GM21447 (cell line): ENCODE results near the gene PDE8B.
"Not testable (repeated sequence)": the region's sequence is repeated elsewhere in the genome, so short reads cannot be mapped to it uniquely, and the experiment has no call there.

ENCODE experiments used
- ATAC-seq: cut with Tn5 transposase; IDR thresholded peaks from one replicate; pipeline ENCODE4 v1.9.1; 2021; ENCODE audit not compliant: unreplicated experiment

The PDE8B gene

GRCh38 chr5:77430726-77431125 lies 220.2 kb downstream of the PDE8B start:
- no peak for ATAC-seq

DNA sequence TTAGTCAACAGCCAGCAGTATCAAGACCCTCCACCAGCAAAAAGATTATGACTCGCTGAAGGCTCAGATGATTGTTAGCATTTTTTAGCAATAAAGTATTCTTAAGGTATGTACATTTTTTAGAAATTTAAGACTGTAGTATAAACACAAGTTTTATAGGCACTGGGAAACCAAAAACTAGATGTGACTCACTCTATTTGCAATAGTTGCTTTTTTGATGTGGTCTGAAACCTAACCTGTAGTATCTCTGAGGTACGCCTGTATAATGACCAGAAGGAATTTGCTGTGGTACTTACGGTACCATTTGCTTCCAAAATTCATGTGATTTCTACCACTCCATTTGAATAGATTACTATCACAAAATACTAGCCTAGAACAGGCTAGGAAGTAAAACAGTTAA lies 220.8 kb downstream of the PDE8B start:
- no peak for ATAC-seq

- no peak for ATAC-seq
Measured at GRCh38 chr5:77431719-77432118, 221.2 kb downstream of the PDE8B start.

DNA sequence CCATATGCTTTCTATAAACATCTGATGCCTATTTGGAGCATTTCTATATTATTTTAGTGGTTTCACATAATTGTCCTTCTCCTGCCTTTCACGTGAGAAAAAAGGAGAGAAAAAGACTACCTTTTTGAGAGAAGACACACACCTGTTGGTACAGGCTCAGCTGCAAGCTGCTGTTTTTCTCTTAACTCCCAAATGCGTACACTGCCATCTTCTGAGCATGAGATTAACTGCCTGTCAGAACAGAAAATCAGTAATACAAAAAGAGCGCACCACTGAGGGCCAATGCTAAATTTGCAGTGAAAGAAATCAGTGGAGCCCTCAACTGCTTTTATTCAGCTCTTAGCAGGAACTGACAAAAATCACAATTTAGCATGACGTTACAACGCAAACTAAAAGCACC lies 226.7 kb downstream of the PDE8B start:
- no peak for ATAC-seq

DNA sequence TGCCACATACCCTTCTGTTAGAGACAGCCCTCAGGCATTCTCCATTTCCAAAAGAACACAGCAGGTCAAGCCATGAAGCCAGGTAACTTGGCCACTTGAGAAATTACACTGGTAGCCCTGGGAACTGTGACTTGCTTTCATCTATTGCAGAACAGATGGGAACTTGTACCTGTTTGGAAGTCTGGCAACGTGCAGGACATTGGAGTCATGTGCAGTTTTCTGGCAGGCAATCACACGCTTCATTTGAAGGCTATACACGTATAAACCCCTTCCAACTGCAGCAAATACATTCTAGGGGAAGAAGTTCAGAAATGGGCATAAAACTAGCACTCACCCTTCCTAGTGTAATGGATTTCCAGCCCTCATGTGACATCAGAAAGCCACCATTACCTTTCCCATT lies 227.6 kb downstream of the PDE8B start:
- ATAC-seq = no peak

- ATAC-seq = no peak
Measured at GRCh38 chr5:77443670-77444069, 233.2 kb downstream of the PDE8B start.

- no peak for ATAC-seq
Measured at GRCh38 chr5:77444356-77444755, 233.9 kb downstream of the PDE8B start.

- ATAC-seq = no peak
Measured at GRCh38 chr5:77448831-77449230, 238.4 kb downstream of the PDE8B start.

DNA sequence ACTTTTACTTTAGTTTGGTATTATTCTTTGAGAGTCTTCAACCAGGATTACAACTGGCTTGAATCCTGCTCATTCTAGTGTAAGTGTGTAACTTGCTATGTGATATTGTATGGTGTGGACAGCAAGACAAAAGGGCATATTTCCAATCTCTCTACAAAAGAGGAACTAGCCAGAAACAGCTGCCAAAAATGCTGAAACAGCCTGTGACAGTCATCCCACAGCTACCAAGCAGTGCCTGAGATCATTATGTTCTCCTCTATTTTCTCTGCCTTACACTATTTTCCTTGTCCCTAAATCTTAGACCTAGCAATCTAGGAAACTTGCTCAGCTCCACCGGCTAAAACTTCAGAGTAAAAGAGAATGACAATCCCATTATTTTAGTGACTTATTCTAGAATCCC lies 238.8 kb downstream of the PDE8B start:
- no peak for ATAC-seq

DNA sequence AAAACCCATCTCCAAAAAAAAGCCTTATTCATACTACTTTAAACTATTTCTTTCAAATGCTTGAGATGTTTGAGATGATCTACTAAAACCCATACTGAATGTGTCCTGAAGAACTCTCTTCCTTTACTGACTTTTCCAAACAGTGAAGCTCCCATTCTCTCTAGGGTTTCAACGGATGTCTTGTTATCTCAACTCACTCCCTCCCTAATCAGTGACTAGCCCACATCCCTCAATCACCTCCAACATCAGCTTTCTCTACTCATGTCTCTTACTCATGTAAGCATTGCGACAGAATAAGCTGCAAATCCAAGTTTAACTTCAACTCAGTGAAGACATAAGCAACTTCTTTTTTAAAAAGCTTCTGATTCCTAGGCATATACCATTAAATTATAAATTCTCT lies 239.5 kb downstream of the PDE8B start:
- ATAC-seq = no peak

DNA sequence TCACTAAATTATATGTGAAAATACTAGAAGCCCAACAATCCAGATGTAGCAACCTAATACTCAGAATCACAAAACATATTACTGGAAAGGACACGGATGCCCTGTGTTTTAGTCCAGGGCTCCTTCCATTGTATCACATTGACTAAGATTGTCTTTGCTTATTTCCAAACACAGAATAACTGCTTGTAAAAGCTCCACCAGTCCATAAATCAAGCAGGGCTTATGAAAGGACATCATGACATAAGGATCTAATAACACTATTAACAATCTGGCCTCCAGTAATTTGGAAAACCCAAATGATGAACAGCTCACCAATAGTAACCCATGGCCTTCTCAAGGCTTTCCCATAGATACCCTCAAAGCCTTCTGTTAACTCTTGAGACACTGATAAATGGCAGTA lies 241.9 kb downstream of the PDE8B start:
- ATAC-seq = no peak

GRCh38 chr5:77454123-77454522 lies 243.6 kb downstream of the PDE8B start:
- ATAC-seq = no peak

DNA sequence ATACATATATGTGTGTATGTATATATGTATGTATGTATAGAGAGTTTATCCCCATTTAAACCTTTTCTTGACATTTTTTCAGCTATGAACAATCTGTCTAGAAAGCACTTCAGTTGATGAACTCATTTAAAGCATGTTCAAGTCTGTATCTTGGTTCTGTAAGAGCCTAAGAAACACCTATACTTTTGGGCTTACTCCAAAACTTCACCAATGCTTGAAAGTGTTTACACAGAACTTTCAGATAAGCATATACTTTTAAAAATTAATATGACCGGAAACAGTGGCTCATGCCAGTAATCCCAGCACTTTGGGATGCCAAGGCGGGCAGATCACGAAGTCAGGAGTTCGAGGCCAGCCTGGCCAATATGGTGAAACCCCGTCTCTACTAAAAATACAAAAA lies 250.8 kb downstream of the PDE8B start:
- no peak for ATAC-seq

DNA sequence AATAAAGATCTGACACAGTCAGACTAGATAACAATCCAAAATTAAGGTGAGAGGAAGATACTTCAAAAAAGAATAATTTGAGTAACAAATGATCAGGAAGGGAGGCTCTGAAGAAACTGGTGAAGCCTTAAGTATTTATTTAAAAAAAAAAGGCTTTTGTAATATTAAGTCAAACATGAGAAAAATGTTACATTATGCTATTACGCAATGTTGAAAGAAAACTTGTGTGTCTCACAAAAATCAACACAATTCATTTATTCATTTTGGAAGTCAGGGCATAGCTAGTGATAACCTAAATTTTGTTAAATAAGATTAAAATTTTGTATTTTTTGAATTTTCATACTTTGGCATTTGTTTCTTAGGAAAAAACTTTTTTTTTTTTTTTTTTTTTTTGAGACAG lies 253.4 kb downstream of the PDE8B start:
- no peak for ATAC-seq

- ATAC-seq = not testable (repeated sequence)
Measured at GRCh38 chr5:77468875-77469274, 258.4 kb downstream of the PDE8B start.

DNA sequence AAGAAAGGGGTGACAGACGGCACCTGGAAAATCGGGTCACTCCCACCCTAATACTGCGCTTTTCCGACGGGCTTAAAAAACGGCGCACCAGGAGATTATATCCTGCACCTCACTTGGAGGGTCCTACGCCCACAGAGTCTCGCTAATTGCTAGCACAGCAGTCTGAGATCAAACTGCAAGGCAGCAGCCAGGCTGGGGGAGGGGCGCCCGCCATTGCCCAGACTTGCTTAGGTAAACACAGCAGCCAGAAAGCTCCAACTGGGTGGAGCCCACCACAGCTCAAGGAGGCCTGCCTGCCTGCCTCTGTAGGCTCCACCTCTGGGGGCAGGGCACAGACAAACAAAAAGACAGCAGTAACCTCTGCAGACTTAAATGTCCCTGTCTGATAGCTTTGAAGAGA lies 264.6 kb downstream of the PDE8B start:
- not testable (repeated sequence) for ATAC-seq
